GM23338 (cell line): ENCODE measurements around the gene C11orf54. TPM values are rescaled to one million over a fixed set of nuclear protein-coding genes. Genes with fewer than 3 reads are reported as not detected.

Experiments used
- ATAC-seq: fragments of 200-7000 bp; cut with Tn5 transposase; 3 replicates; pipeline ENCODE4 v1.9.1; 2020
- DNase-seq: peaks from one replicate; pipeline ENCODE4 v3.0.0-alpha.2; 2015; ENCODE audit warnings: low spot score
- H2AFZ ChIP-seq: fragments of 200-600 bp; sonication (generic); 2 replicates; pipeline ENCODE4 v1.8.0; 2016; ENCODE audit warnings: antibody characterized with exemption, mild to moderate bottlenecking, moderate library complexity
- H3F3A ChIP-seq: fragments of 200-600 bp; sonication (generic); replicated peaks from 2 replicates; pipeline ENCODE4 v1.8.0; 2017; ENCODE audit warnings: antibody characterized with exemption, mixed run types, low read depth
- H3K27ac ChIP-seq: fragments of 200-600 bp; sonication (generic); 2 replicates; pipeline ENCODE4 v1.6.1; 2016; ENCODE audit warnings: low read depth
- H3K27me3 ChIP-seq: fragments of 200-600 bp; sonication (generic); 2 replicates; pipeline ENCODE4 v1.8.0; 2016; ENCODE audit warnings: mild to moderate bottlenecking, mixed run types, moderate library complexity; ENCODE audit not compliant: insufficient read depth
- H3K36me3 ChIP-seq: fragments of 200-600 bp; sonication (generic); 2 replicates; pipeline ENCODE4 v1.8.0; 2016; ENCODE audit warnings: mild to moderate bottlenecking; ENCODE audit not compliant: insufficient read depth
- H3K4me1 ChIP-seq: fragments of 200-600 bp; sonication (generic); 2 replicates; pipeline ENCODE4 v1.8.0; 2016; ENCODE audit warnings: mild to moderate bottlenecking, moderate library complexity; ENCODE audit not compliant: insufficient read depth
- H3K4me2 ChIP-seq: fragments of 200-600 bp; sonication (generic); 2 replicates; pipeline ENCODE4 v1.7.1; 2017; ENCODE audit warnings: mixed run types
- H3K4me3 ChIP-seq: fragments of 200-600 bp; sonication (generic); 2 replicates; pipeline ENCODE4 v1.6.1; 2016; ENCODE audit warnings: mixed run types
- H3K79me2 ChIP-seq: fragments of 200-600 bp; sonication (generic); replicated peaks from 2 replicates; pipeline ENCODE4 v1.8.0; 2017; ENCODE audit warnings: mild to moderate bottlenecking; ENCODE audit not compliant: insufficient read depth
- H3K9me2 ChIP-seq: fragments of 200-600 bp; sonication (generic); 2 replicates; pipeline ENCODE4 v1.8.0; 2017; ENCODE audit not compliant: insufficient read depth
- H4K20me1 ChIP-seq: fragments of 200-600 bp; sonication (generic); replicated peaks from 2 replicates; pipeline ENCODE4 v1.8.0; 2017; ENCODE audit warnings: mild to moderate bottlenecking; ENCODE audit not compliant: insufficient read depth
- H3K27ac Mint-ChIP-seq: 2 replicates; pipeline ENCODE4 v1.8.0; 2020; ENCODE audit warnings: inconsistent platforms, mild to moderate bottlenecking, moderate library complexity, mixed read lengths
- H3K27me3 Mint-ChIP-seq: 3 replicates; pipeline ENCODE4 v1.8.0; 2022; ENCODE audit warnings: low read depth, mild to moderate bottlenecking, moderate library complexity, mixed read lengths, inconsistent platforms; ENCODE audit not compliant: insufficient read depth, poor library complexity
- H3K36me3 Mint-ChIP-seq: 3 replicates; pipeline ENCODE4 v1.8.0; 2021; ENCODE audit warnings: low read depth, mild to moderate bottlenecking, inconsistent platforms, moderate library complexity, mixed read lengths
- H3K4me1 Mint-ChIP-seq: 3 replicates; pipeline ENCODE4 v1.8.0; 2020; ENCODE audit warnings: mild to moderate bottlenecking, inconsistent platforms, mixed read lengths
- H3K4me3 Mint-ChIP-seq: 3 replicates; pipeline ENCODE4 v1.8.0; 2021; ENCODE audit warnings: moderate library complexity, mild to moderate bottlenecking, inconsistent platforms, mixed read lengths
- H3K9me3 Mint-ChIP-seq: 3 replicates; pipeline ENCODE4 v1.8.0; 2020; ENCODE audit warnings: moderate library complexity, mild to moderate bottlenecking, inconsistent platforms, mixed read lengths
- CREB1 ChIP-seq: fragments of 250-450 bp; sonication (Bioruptor Pico); IDR thresholded peaks from 2 replicates; pipeline ENCODE4 v1.5.0; 2020; ENCODE audit warnings: low read depth, mild to moderate bottlenecking, moderate library complexity
- EZH2phosphoT487 ChIP-seq: fragments of 200-600 bp; sonication (generic); IDR thresholded peaks from one replicate; pipeline ENCODE4 v1.8.1; 2018; ENCODE audit warnings: antibody characterized with exemption; ENCODE audit not compliant: unreplicated experiment
- JUNB ChIP-seq: IDR thresholded peaks from one replicate; pipeline ENCODE4 v1.6.1; 2016; ENCODE audit warnings: antibody characterized with exemption; ENCODE audit not compliant: unreplicated experiment
- NANOG ChIP-seq: IDR thresholded peaks from 2 replicates; pipeline ENCODE4 v1.6.1; 2016; ENCODE audit warnings: antibody characterized with exemption, borderline replicate concordance
- POLR2AphosphoS5 ChIP-seq: IDR thresholded peaks from 2 replicates; pipeline ENCODE4 v1.6.1; 2016; ENCODE audit warnings: antibody characterized with exemption, low read depth
- STAT1 ChIP-seq: IDR thresholded peaks from one replicate; pipeline ENCODE4 v1.6.1; 2016; ENCODE audit warnings: antibody characterized with exemption; ENCODE audit not compliant: unreplicated experiment
- ZNF114 ChIP-seq: fragments of 250-450 bp; sonication (Bioruptor Pico); IDR thresholded peaks from 2 replicates; pipeline ENCODE4 v1.5.0; 2020; ENCODE audit warnings: mild to moderate bottlenecking, moderate library complexity
- ZNF331 ChIP-seq: fragments of 250-450 bp; sonication (Bioruptor Pico); IDR thresholded peaks from 2 replicates; pipeline ENCODE4 v1.5.0; 2020; ENCODE audit warnings: low read depth, mild to moderate bottlenecking, moderate library complexity
- polyA plus RNA-seq: library from polyadenylated mRNA; unstranded; fragments of >200 nt; fragmentation: Nextera tagmentation; extraction: Ambion mirVana; gene quantifications from 2 replicates; pipeline ENCODE4 v1.2.1, GENCODE V29; 2016
- total RNA-seq: library from RNA; depleted of rRNA; stranded (reverse); fragments of >200 nt; shearing (Covaris generic); gene quantifications from 2 replicates; pipeline ENCODE4 v1.2.3, GENCODE V29; 2014
- TF ChIP-seq, protein P1 (sequence below): IDR thresholded peaks from one replicate; pipeline ENCODE4 v1.6.1; 2018; ENCODE audit warnings: antibody characterized with exemption; ENCODE audit not compliant: unreplicated experiment
- TF ChIP-seq, protein P2 (sequence below): IDR thresholded peaks from 2 replicates; pipeline ENCODE4 v1.6.1; 2016; ENCODE audit warnings: antibody characterized with exemption

The C11orf54 gene
- total and polyA plus RNA-seq, 2 experiments from 2014 or later = 35.8 to 38.8 TPM

DNA sequence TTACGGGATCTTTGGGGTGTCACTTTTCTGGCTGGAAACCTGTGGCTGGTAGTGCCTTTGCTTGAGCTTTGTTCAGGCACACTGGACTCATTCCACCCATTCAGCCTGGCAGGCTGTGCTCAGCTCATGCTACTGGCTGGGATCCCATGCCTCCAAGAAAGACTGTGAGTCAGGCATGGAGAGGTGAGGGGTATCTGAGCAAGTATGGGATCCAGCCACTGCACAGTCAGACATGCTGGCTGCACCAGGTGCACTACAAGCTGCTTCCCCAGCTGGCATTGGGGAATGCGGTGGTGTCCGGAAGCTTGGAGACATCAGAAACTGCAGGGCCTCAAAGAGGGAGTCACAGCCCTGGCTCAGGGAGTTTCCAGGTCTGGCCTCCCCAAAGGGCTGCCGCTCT lies 30.7 kb downstream of the C11orf54 start:
- 0 out of 2 replicates have a peak, but pooled peaks cover 6% of the 10 kb centered on the region for H3K9me2 ChIP-seq
- DNase-seq = no peak

DNA sequence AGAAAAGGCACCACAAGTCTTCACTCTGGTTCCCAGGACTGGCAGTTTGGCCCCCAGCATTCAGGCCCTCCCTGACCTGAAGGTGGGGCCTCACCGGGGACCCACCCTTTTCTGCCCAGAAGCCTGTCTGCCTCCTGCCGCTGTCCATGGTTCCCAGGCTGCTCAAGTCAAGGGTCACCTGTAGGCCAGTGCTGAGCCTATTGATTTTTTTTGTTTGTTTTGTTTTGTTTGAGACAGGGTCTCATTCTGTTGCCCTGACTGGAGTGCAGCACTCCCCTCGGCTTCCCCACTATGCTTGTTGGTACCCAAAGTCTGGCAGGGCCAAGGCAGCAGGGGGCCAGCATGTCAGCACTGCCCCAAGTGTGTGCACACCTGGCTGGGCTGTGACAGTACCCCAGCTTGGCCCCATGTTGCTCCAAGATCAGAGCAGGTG lies 31.6 kb downstream of the C11orf54 start:
- Histone ChIP-seq H3K4me3 (no peak overlapping the region), H3K27me3 (no peaks in the 10 kb centered on the region), H3K9me2 (0 out of 2 replicates have a peak, but pooled peaks cover 6% of the 10 kb centered on the region), H3K79me2 (no peaks in the 10 kb centered on the region), H3K36me3 (no peaks in the 10 kb centered on the region), H3F3A (no peaks in the 10 kb centered on the region), H4K20me1 (no peaks in the 10 kb centered on the region), H3K27ac (no peak overlapping the region), H3K4me1 (no peaks in the 10 kb centered on the region; the same call in 1 of the 2 replicates), H3K4me2 (no peak overlapping the region), H2AFZ (no peak overlapping the region)
- H3K27me3 Mint-ChIP-seq = peaks cover 5% of the 10 kb centered on the region
- DNase-seq (peak; percentile 13), ATAC-seq (peak; percentile 72)
- H3K27ac Mint-ChIP-seq = no peak overlapping the region
- H3K36me3 Mint-ChIP-seq = peaks cover 19% of the 10 kb centered on the region
- H3K4me1 Mint-ChIP-seq = no peaks in the 10 kb centered on the region
- no peak overlapping the region for H3K4me3 Mint-ChIP-seq
- H3K9me3 Mint-ChIP-seq = peaks cover 28% of the 10 kb centered on the region
- TF ChIP-seq, protein P1, sequence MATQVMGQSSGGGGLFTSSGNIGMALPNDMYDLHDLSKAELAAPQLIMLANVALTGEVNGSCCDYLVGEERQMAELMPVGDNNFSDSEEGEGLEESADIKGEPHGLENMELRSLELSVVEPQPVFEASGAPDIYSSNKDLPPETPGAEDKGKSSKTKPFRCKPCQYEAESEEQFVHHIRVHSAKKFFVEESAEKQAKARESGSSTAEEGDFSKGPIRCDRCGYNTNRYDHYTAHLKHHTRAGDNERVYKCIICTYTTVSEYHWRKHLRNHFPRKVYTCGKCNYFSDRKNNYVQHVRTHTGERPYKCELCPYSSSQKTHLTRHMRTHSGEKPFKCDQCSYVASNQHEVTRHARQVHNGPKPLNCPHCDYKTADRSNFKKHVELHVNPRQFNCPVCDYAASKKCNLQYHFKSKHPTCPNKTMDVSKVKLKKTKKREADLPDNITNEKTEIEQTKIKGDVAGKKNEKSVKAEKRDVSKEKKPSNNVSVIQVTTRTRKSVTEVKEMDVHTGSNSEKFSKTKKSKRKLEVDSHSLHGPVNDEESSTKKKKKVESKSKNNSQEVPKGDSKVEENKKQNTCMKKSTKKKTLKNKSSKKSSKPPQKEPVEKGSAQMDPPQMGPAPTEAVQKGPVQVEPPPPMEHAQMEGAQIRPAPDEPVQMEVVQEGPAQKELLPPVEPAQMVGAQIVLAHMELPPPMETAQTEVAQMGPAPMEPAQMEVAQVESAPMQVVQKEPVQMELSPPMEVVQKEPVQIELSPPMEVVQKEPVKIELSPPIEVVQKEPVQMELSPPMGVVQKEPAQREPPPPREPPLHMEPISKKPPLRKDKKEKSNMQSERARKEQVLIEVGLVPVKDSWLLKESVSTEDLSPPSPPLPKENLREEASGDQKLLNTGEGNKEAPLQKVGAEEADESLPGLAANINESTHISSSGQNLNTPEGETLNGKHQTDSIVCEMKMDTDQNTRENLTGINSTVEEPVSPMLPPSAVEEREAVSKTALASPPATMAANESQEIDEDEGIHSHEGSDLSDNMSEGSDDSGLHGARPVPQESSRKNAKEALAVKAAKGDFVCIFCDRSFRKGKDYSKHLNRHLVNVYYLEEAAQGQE = peak; percentile 68
- no peak for TF ChIP-seq STAT1
- no peak for TF ChIP-seq CREB1
- no peak for TF ChIP-seq ZNF331
- no peak for TF ChIP-seq EZH2phosphoT487

More for the DNA sequence above, 30.7 kb downstream of the C11orf54 start:
- no peaks in the 10 kb centered on the region for H4K20me1 ChIP-seq
- H3K4me1 ChIP-seq = no peaks in the 10 kb centered on the region; the same call in 1 of the 2 replicates
- H3K27me3 ChIP-seq = no peaks in the 10 kb centered on the region
- no peak for ATAC-seq
- H3K36me3 Mint-ChIP-seq = peaks cover 19% of the 10 kb centered on the region
- no peak overlapping the region for H3K4me3 ChIP-seq
- no peaks in the 10 kb centered on the region for H3F3A ChIP-seq
- H3K79me2 ChIP-seq = no peaks in the 10 kb centered on the region
- no peak for TF ChIP-seq POLR2AphosphoS5
- TF ChIP-seq, protein P2, sequence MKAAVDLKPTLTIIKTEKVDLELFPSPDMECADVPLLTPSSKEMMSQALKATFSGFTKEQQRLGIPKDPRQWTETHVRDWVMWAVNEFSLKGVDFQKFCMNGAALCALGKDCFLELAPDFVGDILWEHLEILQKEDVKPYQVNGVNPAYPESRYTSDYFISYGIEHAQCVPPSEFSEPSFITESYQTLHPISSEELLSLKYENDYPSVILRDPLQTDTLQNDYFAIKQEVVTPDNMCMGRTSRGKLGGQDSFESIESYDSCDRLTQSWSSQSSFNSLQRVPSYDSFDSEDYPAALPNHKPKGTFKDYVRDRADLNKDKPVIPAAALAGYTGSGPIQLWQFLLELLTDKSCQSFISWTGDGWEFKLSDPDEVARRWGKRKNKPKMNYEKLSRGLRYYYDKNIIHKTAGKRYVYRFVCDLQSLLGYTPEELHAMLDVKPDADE = no peak
- no peak for TF ChIP-seq JUNB
- TF ChIP-seq CREB1 = no peak
- TF ChIP-seq ZNF114 (CRISPR knock-in tag) = no peak
- no peak for TF ChIP-seq NANOG
- no peak for TF ChIP-seq STAT1
- H3K4me1 Mint-ChIP-seq = no peaks in the 10 kb centered on the region
- no peak overlapping the region for H3K27ac ChIP-seq
- H2AFZ ChIP-seq = no peak overlapping the region
- H3K4me2 ChIP-seq = no peak overlapping the region
- no peaks in the 10 kb centered on the region for H3K36me3 ChIP-seq
- no peak overlapping the region for H3K4me3 Mint-ChIP-seq
- H3K27me3 Mint-ChIP-seq = peaks cover 5% of the 10 kb centered on the region
- H3K27ac Mint-ChIP-seq = no peak overlapping the region
- peaks cover 31% of the 10 kb centered on the region for H3K9me3 Mint-ChIP-seq
